Smooth muscle cell (in vitro differentiated cells): ENCODE data around the gene SLC17A5. TPM values are rescaled to one million over a fixed set of nuclear protein-coding genes. Genes with fewer than 3 reads are reported as not detected.
"Not testable (repeated sequence)": the region's sequence is repeated elsewhere in the genome, so short reads cannot be mapped to it uniquely, and the experiment has no call there.

Experiments
- DNase-seq: peaks from one replicate; lab custom pipeline; 2025; ENCODE audit not compliant: unreplicated experiment; lab: John Stamatoyannopoulos, UW
- H2AFZ ChIP-seq: fragments of 200-600 bp; sonication (generic); 2 replicates; pipeline ENCODE4 v1.6.0; 2016; ENCODE audit warnings: antibody characterized with exemption, low read depth, mild to moderate bottlenecking
- H3F3A ChIP-seq: fragments of 200-600 bp; sonication (generic); 2 replicates; pipeline ENCODE4 v1.6.0; 2017; ENCODE audit warnings: antibody characterized with exemption, low read depth
- H3K27ac ChIP-seq: fragments of 200-600 bp; sonication (generic); 2 replicates; pipeline ENCODE4 v1.5.1; 2016; ENCODE audit warnings: low read depth, mild to moderate bottlenecking
- H3K27me3 ChIP-seq: fragments of 200-600 bp; sonication (generic); 2 replicates; pipeline ENCODE4 v1.6.1; 2016; ENCODE audit warnings: low read depth, mild to moderate bottlenecking
- H3K36me3 ChIP-seq: fragments of 200-600 bp; sonication (generic); 2 replicates; pipeline ENCODE4 v1.5.1; 2016; ENCODE audit warnings: low read depth
- H3K4me1 ChIP-seq: fragments of 200-600 bp; sonication (generic); 2 replicates; pipeline ENCODE4 v1.5.1; 2016; ENCODE audit warnings: low read depth
- H3K4me2 ChIP-seq: fragments of 200-600 bp; sonication (generic); 2 replicates; pipeline ENCODE4 v1.6.0; 2016; ENCODE audit warnings: mild to moderate bottlenecking
- H3K4me3 ChIP-seq: fragments of 200-600 bp; sonication (generic); 2 replicates; pipeline ENCODE4 v1.5.1; 2016; ENCODE audit warnings: mild to moderate bottlenecking
- H3K79me2 ChIP-seq: fragments of 200-600 bp; sonication (generic); 2 replicates; pipeline ENCODE4 v1.6.0; 2016; ENCODE audit warnings: low read depth, mild to moderate bottlenecking
- H3K9ac ChIP-seq: fragments of 200-600 bp; sonication (generic); 2 replicates; pipeline ENCODE4 v1.6.0; 2016; ENCODE audit warnings: low read depth
- H3K9me3 ChIP-seq: fragments of 200-600 bp; sonication (generic); replicated peaks from 2 replicates; pipeline ENCODE4 v1.5.1; 2016; ENCODE audit warnings: low read depth
- H4K20me1 ChIP-seq: fragments of 200-600 bp; sonication (generic); 2 replicates; pipeline ENCODE4 v1.6.0; 2016; ENCODE audit warnings: low read depth
- CTCF ChIP-seq: fragments of 200-600 bp; sonication (generic); IDR thresholded peaks from 2 replicates; pipeline ENCODE4 v1.5.1; 2017; ENCODE audit warnings: borderline replicate concordance, mild to moderate bottlenecking, antibody characterized with exemption; ENCODE audit not compliant: insufficient read depth, poor library complexity, severe bottlenecking
- WGBS: methylation state at CpG from one replicate; pipeline ENCODE4 v1.1.7; 2016; ENCODE audit warnings: low lambda C conversion rate; 5-methylcytosine and 5-hydroxymethylcytosine counted together
- polyA plus RNA-seq: library from polyadenylated mRNA; unstranded; fragments of >200 nt; fragmentation: Nextera tagmentation; extraction: Ambion mirVana; gene quantifications from 2 replicates; pipeline ENCODE4 v1.2.1, GENCODE V29; 2016
- total RNA-seq: library from RNA; depleted of rRNA; stranded (reverse); fragments of >200 nt; gene quantifications from 2 replicates; pipeline ENCODE4 v1.2.3, GENCODE V29; 2014

The SLC17A5 gene
- total and polyA plus RNA-seq, 2 experiments from 2014 or later = 36.4 to 39.9 TPM

GRCh38 chr6:73566954-73567591, 86.7 kb downstream of the SLC17A5 start:
- Histone ChIP-seq H3F3A (no peaks in the 10 kb centered on the region), H4K20me1 (no peaks in the 10 kb centered on the region), H3K36me3 (no peaks in the 10 kb centered on the region), H2AFZ (no peak overlapping the region), H3K9ac (no peak overlapping the region), H3K4me2 (peak overlapping the region; percentile 20), H3K4me3 (no peak overlapping the region), H3K27me3 (no peaks in the 10 kb centered on the region), H3K79me2 (no peaks in the 10 kb centered on the region), H3K4me1 (peaks cover 13% of the 10 kb centered on the region), H3K9me3 (no peaks in the 10 kb centered on the region), H3K27ac (peak overlapping the region; percentile 20)
- TF ChIP-seq CTCF = no peak
- DNase-seq = no peak
- WGBS = 86% methylated on average over 8 of the region's 8 CpGs

- H3K9me3 ChIP-seq, DNase-seq, H3K36me3 ChIP-seq, H4K20me1 ChIP-seq, H3K27me3 ChIP-seq, H3F3A ChIP-seq, H3K79me2 ChIP-seq, H3K9ac ChIP-seq, H3K4me3 ChIP-seq: not testable (repeated sequence)
- peaks cover 13% of the 10 kb centered on the region for H3K4me1 ChIP-seq
- peak overlapping the region; percentile 51 for H3K4me2 ChIP-seq
- H3K27ac ChIP-seq = peak overlapping the region; percentile 20
- H2AFZ ChIP-seq = peak overlapping the region; percentile 97
- WGBS = 81% methylated on average over 2 of the region's 2 CpGs
Observed at GRCh38 chr6:73566486-73566871, 87.3 kb downstream of the SLC17A5 start.

GRCh38 chr6:73565767-73566485, 87.9 kb downstream of the SLC17A5 start:
- Histone ChIP-seq H3K9me3 (no peaks in the 10 kb centered on the region), H3K27me3 (no peaks in the 10 kb centered on the region), H3K4me2 (peak overlapping the region; percentile 51), H3F3A (no peaks in the 10 kb centered on the region), H3K4me3 (no peak overlapping the region), H2AFZ (peak overlapping the region; percentile 97), H3K4me1 (peaks cover 13% of the 10 kb centered on the region), H4K20me1 (no peaks in the 10 kb centered on the region), H3K36me3 (no peaks in the 10 kb centered on the region), H3K9ac (no peak overlapping the region), H3K27ac (peak overlapping the region; percentile 20), H3K79me2 (no peaks in the 10 kb centered on the region)
- DNase-seq = no peak
- WGBS = 83% methylated on average over 11 of the region's 11 CpGs
- no peak for TF ChIP-seq CTCF

GRCh38 chr6:73564578-73565345, 89.0 kb downstream of the SLC17A5 start:
- Histone ChIP-seq H3K4me1 (peaks cover 20% of the 10 kb centered on the region), H3K27me3 (no peaks in the 10 kb centered on the region), H3K79me2 (no peaks in the 10 kb centered on the region), H4K20me1 (no peaks in the 10 kb centered on the region), H3K4me2 (no peak overlapping the region), H3K36me3 (no peaks in the 10 kb centered on the region), H3K9me3 (no peaks in the 10 kb centered on the region), H2AFZ (peak overlapping the region; percentile 97), H3K27ac (no peak overlapping the region), H3K4me3 (no peak overlapping the region), H3F3A (no peaks in the 10 kb centered on the region), H3K9ac (no peak overlapping the region)
- TF ChIP-seq CTCF = no peak
- WGBS = 98% methylated on average over 17 of the region's 17 CpGs
- no peak for DNase-seq
